ENCODE results near the gene CCDC71.

The CCDC71 gene

GRCh38 chr3:49161808-49162530, 4.2 kb downstream of the CCDC71 start:
- no peak for TF ChIP-seq CTCF (IDR thresholded peaks at IDR 0.05; ENCODE audit: low read depth, low read length)
- DNase-seq (ENCODE audit: extremely low read depth, low read depth) = no peak

- no peak for DNase-seq (ENCODE audit: extremely low read depth, low read depth)
- TF ChIP-seq CTCF (IDR thresholded peaks at IDR 0.05; ENCODE audit: low read depth, low read length) = no peak
Measured at GRCh38 chr3:49161197-49161596, 4.9 kb downstream of the CCDC71 start.

DNA sequence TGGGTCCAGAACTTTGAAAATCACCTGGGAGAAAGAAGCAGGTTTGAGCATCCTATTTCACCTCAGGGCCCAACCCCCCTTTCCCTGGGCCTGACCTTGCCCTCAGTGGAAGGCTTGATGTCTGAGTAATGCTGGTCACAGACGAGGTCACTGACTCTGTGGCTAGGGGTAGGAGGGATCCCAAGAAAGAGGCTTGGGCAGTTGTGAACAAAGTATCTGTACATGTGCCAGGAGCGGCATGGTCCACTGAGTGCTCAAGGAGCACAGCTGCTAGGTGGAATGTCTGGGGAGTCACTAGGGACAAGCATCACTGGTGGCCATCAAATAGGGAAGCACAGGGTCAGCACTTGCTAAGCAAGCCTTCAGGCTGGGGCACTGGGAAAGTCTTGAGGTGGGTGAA, 7.3 kb downstream of the CCDC71 start:
- no peak for DNase-seq (ENCODE audit: extremely low read depth, low read depth)
- TF ChIP-seq CTCF (IDR thresholded peaks at IDR 0.05; ENCODE audit: low read depth, low read length) = no peak

- no peak for DNase-seq (ENCODE audit: extremely low read depth, low read depth)
- peak; percentile 25 for TF ChIP-seq CTCF (IDR thresholded peaks at IDR 0.05; ENCODE audit: low read depth, low read length)
Measured at GRCh38 chr3:49158103-49158709, 7.9 kb downstream of the CCDC71 start.

- DNase-seq (ENCODE audit: extremely low read depth, low read depth) = no peak
- TF ChIP-seq CTCF (IDR thresholded peaks at IDR 0.05; ENCODE audit: low read depth, low read length) = no peak
Measured at GRCh38 chr3:49157289-49157688, 8.8 kb downstream of the CCDC71 start.

GRCh38 chr3:49153349-49153912, 12.7 kb downstream of the CCDC71 start:
- DNase-seq (ENCODE audit: extremely low read depth, low read depth) = no peak
- TF ChIP-seq CTCF (IDR thresholded peaks at IDR 0.05; ENCODE audit: low read depth, low read length) = no peak

DNA sequence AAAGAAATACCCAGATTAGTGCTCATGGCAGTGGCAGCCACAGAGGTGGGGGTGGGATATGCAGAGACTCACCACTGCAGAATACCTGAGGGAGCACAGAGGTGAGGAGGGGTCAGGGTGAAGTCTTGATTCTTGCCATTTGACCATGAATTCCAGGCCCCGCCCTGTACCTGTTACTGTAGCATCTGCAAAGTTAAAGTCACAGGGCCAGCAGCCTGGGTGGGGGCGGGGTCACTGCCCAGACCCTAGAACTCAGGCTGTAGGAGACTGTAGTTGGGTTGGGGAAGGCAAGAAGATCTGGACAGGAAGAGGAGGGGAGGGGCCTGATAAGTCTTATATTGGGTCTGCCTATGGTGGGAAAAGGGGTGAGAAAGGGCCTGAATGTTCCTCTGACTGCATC, 14.5 kb downstream of the CCDC71 start:
- DNase-seq (ENCODE audit: extremely low read depth, low read depth) = no peak
- TF ChIP-seq CTCF (IDR thresholded peaks at IDR 0.05; ENCODE audit: low read depth, low read length) = no peak

All from AG09319 (cell line).